ENCODE results near the gene ITK. TPM values are rescaled to one million over a fixed set of nuclear protein-coding genes. Genes with fewer than 3 reads are reported as not detected.

Gene ITK
- total RNA-seq, 3 donors from 2014 or later = 3.3 to 4.4 (median 3.4) TPM

DNA sequence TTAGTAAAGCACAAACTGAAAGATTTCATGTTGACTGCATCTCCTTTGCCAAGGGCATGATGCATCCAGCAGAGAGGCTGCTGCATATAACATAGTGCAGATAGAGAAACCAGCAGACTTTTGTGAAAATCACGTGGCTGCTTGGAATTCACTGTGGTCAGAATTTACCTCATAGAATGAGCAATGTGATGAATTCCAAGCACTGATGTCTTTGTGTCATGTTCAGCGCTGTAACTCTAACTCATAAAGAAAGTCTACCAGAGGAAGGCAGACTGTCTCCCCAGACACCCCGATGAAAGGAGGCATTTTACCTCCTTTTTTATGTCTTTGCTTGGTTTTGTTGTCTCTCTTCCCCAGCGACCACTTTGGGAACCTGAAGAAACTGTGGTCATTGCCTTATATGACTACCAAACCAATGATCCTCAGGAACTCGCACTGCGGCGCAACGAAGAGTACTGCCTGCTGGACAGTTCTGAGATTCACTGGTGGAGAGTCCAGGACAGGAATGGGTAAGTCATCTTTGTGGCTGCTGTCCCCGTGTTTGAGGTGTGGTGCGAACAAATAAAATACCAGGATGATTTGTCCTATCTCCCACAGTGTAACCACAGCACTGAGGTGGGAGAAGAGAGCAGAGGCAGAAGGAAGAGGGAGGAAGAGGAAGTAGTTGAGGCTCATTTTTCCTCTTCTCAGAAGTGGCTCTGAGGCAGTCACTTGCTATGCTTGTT, 42.0 kb downstream of the ITK start:
- TF ChIP-seq, protein P1, sequence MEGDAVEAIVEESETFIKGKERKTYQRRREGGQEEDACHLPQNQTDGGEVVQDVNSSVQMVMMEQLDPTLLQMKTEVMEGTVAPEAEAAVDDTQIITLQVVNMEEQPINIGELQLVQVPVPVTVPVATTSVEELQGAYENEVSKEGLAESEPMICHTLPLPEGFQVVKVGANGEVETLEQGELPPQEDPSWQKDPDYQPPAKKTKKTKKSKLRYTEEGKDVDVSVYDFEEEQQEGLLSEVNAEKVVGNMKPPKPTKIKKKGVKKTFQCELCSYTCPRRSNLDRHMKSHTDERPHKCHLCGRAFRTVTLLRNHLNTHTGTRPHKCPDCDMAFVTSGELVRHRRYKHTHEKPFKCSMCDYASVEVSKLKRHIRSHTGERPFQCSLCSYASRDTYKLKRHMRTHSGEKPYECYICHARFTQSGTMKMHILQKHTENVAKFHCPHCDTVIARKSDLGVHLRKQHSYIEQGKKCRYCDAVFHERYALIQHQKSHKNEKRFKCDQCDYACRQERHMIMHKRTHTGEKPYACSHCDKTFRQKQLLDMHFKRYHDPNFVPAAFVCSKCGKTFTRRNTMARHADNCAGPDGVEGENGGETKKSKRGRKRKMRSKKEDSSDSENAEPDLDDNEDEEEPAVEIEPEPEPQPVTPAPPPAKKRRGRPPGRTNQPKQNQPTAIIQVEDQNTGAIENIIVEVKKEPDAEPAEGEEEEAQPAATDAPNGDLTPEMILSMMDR (IDR thresholded peaks at IDR 0.05) = no peak
- TF ChIP-seq POLR2AphosphoS5 (IDR thresholded peaks at IDR 0.05) (no peak), POLR2A (IDR thresholded peaks at IDR 0.05) (no peak)
- intact Hi-C loops (cut with DNase I; ENCODE audit: low total_unique reads) = no loop called here
- H3K27ac ChIP-seq = no peak overlapping the region
- H3K27me3 ChIP-seq = no peaks in the 10 kb centered on the region
- H3K4me1 ChIP-seq = no peaks in the 10 kb centered on the region
- no peak overlapping the region for H3K4me3 ChIP-seq
- H3K36me3 ChIP-seq = no peaks in the 10 kb centered on the region
- H3K9me3 ChIP-seq = no peaks in the 10 kb centered on the region
- no peak for DNase-seq (ENCODE audit: low spot score in 2 of 2)

GRCh38 chr5:157225469-157226422, 45.1 kb downstream of the ITK start:
- Histone ChIP-seq H3K4me1 (no peaks in the 10 kb centered on the region), H3K36me3 (no peaks in the 10 kb centered on the region), H3K9me3 (no peaks in the 10 kb centered on the region), H3K27me3 (no peaks in the 10 kb centered on the region), H3K4me3 (no peak overlapping the region), H3K27ac (no peak overlapping the region)
- TF ChIP-seq POLR2AphosphoS5 (IDR thresholded peaks at IDR 0.05) (no peak), POLR2A (IDR thresholded peaks at IDR 0.05) (no peak)
- TF ChIP-seq, protein P1 (IDR thresholded peaks at IDR 0.05) = no peak
- intact Hi-C loops (cut with DNase I; ENCODE audit: low total_unique reads) = no loop called here
- no peak for DNase-seq (ENCODE audit: low spot score in 2 of 2)

- TF ChIP-seq, protein P1 (IDR thresholded peaks at IDR 0.05) = no peak
- TF ChIP-seq POLR2A (IDR thresholded peaks at IDR 0.05) = no peak
Observed at GRCh38 chr5:157230610-157231009, 50.0 kb downstream of the ITK start.

DNA sequence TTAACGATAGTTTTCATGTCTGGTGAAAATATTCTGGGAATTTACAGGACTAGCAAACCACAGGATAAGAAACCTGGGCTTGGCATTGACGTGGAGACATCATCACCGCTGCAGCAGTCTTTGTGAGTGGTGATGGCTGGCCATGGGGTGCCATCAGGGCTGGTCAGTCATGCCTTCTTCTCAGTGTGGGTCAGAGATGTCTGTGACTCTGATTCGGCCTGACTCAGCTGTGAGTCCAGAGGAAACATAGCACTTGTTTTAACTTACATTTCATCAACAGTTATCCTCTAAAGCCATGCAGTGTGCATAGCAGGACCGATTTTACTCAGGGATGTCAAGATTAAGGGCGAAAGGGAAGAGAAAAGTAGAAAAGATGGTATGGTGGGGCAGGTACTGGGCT, 52.1 kb downstream of the ITK start:
- Histone ChIP-seq H3K4me1 (no peaks in the 10 kb centered on the region), H3K27me3 (no peaks in the 10 kb centered on the region), H3K36me3 (no peaks in the 10 kb centered on the region), H3K9me3 (no peaks in the 10 kb centered on the region), H3K4me3 (no peak overlapping the region), H3K27ac (no peak overlapping the region)
- intact Hi-C loops (cut with DNase I; ENCODE audit: low total_unique reads) = no loop called here
- no peak for DNase-seq (ENCODE audit: low spot score in 2 of 2)
- TF ChIP-seq, protein P1 (IDR thresholded peaks at IDR 0.05) = no peak
- TF ChIP-seq POLR2AphosphoS5 (IDR thresholded peaks at IDR 0.05) = no peak
- TF ChIP-seq POLR2A (IDR thresholded peaks at IDR 0.05) = no peak

More at GRCh38 chr5:157230610-157231009, 50.0 kb downstream of the ITK start:
- Histone ChIP-seq H3K4me1 (no peaks in the 10 kb centered on the region), H3K27me3 (no peaks in the 10 kb centered on the region), H3K27ac (no peak overlapping the region), H3K9me3 (no peaks in the 10 kb centered on the region), H3K36me3 (no peaks in the 10 kb centered on the region), H3K4me3 (no peak overlapping the region)
- intact Hi-C loops (cut with DNase I; ENCODE audit: low total_unique reads) = no loop called here
- DNase-seq (ENCODE audit: low spot score in 2 of 2) = no peak

DNA sequence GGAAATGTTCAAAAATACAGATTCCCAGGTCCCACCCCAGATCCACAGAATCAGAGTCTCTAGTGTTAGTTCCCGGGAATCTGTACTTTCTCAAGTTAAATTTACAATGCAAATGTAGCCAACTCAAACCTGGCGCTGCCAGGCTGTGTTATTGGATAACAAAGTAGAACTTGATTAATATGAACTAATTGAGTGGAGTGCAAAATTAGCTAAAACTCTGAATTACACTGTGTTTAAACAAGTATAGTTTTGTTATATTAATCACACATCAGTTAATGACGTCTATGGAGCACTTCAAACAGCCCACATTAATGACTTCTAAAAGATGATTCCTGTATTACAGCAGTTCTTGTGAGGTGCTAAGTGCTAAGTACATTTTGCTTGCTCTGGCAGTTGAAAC, 52.9 kb downstream of the ITK start:
- no peaks in the 10 kb centered on the region for H3K27me3 ChIP-seq
- H3K9me3 ChIP-seq = no peaks in the 10 kb centered on the region
- H3K27ac ChIP-seq = no peak overlapping the region
- no peaks in the 10 kb centered on the region for H3K4me1 ChIP-seq
- no peak for DNase-seq (ENCODE audit: low spot score in 2 of 2)
- H3K4me3 ChIP-seq = no peak overlapping the region
- no peak for TF ChIP-seq POLR2A (IDR thresholded peaks at IDR 0.05)
- TF ChIP-seq, protein P1 (IDR thresholded peaks at IDR 0.05) = no peak
- H3K36me3 ChIP-seq = no peaks in the 10 kb centered on the region
- intact Hi-C loops (cut with DNase I; ENCODE audit: low total_unique reads) = no loop called here

Measured in breast epithelium (tissue), 4 donors.